GM21423 (cell line): Measurements from ENCODE around the gene CROCC2.

Experiments
- ATAC-seq: cut with Tn5 transposase; IDR thresholded peaks from one replicate; pipeline ENCODE4 v1.9.1; 2021; ENCODE audit warnings: mild to moderate bottlenecking, moderate library complexity; ENCODE audit not compliant: unreplicated experiment

CROCC2 gene

GRCh38 chr2:241009191-241009590 is 103.1 kb downstream of the CROCC2 start:
- ATAC-seq = no peak

DNA sequence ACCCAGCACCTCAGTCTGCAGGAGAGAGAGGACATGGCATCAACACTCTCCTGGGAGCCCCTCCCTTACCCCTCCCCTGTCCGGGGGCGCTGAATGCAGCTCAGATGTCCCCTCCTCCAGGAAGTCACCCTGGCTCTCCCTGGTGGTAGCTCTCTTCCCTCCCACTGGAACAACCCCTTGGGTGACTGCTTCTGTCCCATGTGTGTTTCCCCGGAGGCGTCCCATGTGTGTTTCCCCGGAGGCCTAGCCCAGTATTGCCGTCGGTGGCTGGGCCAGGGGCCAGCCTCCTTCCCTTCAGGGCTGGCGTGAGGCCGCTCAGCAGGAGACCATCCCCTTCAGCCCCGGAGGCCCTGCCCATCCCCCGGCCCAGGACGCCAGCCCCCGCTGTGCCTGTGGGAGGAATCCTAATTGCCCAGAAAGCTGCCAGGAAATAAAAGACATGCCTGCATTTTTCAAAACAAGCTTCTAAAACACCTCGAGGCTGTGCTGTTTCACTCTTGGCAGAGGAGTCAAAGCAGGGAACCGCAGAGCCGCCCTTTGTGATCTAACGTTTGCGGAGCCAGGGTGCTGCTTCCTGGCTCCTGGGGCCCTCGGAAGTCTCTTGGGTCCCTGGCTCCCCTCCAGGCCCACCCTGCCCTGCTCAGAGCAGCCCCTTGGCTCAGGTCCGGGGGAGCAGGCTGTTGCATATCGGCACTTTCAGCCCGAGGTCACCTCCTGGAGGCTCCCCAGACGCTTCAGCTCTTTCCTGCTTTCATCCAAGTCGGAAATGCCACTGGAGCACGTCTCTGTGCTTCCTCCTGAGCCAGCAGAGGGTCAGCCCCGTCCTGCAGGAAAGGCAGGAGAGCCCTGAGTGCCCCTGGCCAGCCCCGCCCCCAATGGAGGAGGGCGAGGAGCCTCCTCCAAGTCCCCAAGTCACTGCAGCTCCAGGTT is 103.7 kb downstream of the CROCC2 start:
- ATAC-seq = no peak

DNA sequence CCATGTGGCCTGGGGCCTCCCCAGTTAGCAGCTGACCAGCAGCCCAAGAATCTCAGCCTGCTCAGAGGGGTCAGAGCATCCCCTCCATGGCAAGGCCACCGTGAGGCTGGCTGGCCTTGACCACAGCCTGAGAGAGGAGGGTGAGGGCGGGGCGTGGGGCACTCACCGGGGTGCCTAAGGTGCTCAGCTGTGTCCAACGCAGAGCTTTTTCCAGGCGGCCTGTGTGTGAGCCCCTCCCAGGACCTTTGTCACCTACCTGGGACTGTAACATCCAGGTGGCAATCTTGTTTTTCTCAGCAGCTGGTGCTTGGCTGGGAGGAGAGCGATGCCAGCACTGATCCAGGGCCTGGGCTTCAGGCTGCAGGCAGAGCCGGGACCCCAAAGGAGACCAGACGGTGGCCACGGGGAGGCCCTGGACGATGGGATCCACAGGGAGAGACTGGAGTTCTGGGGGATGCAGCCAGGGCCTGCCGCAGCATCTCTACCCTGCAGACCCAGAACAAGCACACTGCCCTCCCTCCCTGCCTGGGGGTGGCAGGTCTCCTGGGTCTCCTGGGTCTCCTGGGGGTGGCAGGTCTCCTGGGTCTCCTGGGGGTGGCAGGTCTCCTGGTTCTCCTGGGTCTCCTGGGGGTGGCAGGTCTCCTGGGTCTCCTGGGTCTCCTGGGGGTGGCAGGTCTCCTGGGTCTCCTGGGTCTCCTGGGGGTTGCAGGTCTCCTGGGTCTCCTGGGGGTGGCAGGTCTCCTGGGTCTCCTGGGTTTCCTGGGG is 104.6 kb downstream of the CROCC2 start:
- no peak for ATAC-seq

- ATAC-seq = no peak
Measured at GRCh38 chr2:241011296-241011600, 105.1 kb downstream of the CROCC2 start.

DNA sequence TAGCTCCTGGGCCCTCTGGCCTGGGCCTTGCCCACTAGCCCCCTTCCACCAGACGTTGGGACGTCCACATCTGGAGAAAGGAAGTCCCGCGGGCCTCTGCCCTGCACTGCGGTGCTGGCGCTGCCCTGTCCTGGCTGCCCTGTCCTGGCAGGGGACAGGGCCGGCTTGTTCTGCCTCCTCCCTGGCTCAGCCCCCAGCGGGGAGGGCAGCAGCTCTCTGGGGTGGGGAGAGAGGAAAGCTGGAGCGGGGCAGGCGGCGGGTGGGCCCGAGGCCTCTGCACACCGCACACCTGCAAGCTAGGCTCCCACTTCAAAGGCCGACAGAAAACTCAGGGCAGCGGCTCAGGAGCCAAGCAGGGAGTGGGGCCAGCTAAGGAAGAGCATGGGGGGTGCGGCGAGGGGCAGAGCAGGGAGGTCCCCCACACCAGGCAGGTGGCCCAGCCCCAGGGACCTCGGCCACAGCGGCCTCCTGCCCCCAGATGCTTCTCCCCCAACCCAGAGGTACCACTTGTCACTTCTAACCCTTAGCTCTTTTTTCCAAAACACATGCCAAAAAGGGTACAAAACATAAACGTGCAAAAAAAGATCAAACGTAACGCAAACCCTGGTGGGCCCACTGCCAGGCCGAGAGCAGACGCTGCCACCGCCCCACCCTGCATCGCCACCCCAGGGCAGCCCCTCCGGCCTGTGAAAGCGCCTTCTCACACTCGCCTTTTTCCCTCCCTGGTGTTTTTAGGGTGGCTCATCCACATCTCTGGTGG is 105.8 kb downstream of the CROCC2 start:
- no peak for ATAC-seq

DNA sequence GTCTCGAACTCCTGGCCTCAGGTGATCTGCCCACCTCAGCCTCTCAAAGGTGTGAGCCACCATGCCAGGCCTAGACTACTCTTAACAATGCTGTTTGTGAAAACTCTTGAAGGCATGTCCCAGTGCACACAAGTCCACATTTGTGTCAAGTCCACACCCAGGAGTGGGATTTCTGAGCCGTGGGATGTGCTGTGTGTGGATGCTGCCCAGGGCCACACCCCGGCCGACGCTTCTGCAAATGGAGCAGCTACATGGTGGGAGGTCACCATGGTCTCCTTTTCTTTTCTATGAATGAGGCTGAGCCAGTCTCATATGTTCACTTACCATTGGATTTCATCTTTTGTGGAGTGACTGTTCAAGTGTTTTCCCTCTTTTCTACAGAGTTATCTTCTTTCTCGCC is 108.1 kb downstream of the CROCC2 start:
- ATAC-seq = no peak

DNA sequence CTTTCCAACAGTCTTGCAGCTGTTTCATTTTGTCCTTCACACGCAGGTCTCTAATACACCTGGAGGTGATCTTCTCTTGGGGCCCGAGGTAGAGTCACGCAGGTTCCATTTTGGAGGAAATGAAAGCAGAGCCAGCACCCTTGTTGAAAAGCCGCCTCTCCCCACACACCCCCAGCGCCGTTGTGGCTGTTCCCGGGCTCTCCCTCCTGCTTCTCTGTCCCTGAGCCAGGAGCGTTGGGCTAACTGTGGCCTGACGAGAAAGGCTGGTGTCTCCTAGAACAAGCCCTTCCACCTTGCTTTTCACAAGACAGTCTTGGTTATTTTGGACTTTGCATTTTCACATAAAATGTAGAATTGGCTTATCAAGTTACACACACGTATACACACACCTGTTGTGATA is 108.6 kb downstream of the CROCC2 start:
- no peak for ATAC-seq

- no peak for ATAC-seq
Measured at GRCh38 chr2:241015439-241015838, 109.3 kb downstream of the CROCC2 start.

DNA sequence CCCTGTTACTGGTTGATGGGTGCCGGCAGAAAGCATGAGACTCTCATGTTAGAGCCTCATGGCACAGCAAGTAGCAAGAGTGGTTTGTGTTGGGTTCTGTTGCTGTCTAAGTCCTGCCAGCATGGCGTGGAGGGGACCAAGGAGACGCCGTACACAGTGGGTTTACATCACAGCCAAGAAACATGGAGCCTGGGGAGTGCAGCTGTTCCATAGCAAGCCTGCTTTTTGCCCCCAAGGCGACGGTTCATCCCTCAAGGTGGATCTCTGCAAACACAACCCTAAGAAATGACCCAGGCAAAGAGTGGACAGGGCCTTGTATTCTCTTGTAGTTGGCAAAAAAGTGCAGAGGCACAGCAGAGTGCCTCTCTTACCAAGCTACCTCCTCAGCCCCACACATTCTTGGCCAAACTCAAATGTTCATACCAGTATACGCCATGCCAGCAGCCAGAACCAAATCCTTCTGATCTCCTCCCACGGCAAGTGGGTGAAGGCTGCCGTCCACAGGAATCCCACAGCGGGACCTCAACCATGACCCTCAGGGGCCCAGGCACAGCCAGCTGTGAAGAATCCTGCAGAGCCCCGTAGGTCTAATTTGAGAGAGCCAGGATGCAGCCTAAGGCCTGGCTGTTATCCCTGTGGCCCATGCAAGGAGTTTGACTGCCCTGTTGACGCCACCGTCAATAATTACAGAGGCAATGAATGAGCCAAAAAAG is 111.2 kb downstream of the CROCC2 start:
- ATAC-seq = no peak

DNA sequence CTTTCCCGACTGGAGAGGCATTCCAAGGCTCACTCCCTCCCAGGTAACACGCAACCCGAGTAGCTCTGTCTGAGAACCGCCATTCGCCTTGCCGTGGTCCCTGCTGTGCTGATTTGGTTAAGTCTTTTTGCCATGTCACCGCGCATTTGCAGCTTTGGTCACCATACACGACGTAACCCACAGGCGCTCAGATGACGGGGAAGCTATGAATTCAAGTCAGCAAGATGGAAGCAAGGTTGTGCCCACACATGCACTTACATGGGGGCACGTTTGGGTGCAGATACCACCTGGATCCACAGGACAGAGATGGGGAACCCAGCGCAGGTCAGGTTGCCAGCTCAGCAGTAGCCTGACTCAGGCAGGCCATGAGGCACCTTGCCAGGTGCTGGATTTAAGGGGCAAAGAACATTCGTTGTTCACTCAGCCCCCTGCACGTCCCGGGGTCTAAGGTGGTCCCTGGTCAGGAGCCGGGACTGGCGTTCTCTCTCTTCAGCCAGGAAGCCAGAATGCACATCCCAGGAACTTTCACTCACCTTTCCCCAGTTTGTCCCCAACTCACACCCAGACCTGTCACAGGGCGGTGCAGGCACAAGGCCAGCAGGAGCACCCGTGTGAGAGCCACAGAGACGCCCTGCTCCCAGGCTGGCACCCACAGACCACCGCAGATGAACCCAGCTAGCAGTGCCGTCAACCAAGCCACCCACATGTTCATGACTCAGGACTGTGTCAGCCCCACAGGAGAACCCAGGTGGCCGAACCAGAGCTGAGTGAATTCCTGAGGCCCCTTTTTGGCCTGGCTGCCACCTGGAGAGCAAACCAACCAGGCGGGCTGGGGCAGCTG is 112.1 kb downstream of the CROCC2 start:
- ATAC-seq = no peak

DNA sequence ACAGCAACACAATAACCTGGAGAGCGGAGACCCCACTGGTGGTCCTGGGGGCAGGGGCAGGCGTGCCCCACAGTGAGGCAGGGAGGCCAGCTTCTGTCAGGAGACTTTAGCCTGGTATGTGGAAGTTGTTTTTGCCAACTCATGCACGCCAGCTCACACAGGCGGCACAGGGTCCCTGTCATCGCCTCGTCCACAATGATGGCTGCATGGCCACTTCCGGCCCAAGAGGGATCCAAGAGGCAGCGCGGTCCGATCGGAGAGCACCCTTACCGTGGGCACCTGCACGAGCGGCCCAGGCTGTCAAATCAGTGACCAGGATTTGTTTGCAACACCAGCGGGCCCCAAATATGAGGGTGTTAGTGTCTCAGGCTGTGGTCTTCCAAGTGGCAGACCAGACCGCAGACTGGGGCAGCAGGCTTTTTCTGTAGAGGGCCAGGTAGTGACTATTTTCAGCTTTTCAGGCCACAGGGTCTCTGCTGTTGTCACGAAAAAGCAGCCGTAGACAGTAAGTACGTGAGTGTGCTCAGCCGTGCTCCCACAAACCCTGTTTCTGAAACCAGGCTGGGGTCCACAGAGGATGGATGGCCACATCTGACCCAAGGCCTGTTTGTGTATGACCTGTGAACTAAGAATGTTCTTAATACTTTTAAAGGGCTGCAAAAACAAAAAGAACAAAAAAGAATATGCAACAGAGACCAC is 113.5 kb downstream of the CROCC2 start:
- no peak for ATAC-seq

GRCh38 chr2:241020201-241020600 is 114.1 kb downstream of the CROCC2 start:
- no peak for ATAC-seq

DNA sequence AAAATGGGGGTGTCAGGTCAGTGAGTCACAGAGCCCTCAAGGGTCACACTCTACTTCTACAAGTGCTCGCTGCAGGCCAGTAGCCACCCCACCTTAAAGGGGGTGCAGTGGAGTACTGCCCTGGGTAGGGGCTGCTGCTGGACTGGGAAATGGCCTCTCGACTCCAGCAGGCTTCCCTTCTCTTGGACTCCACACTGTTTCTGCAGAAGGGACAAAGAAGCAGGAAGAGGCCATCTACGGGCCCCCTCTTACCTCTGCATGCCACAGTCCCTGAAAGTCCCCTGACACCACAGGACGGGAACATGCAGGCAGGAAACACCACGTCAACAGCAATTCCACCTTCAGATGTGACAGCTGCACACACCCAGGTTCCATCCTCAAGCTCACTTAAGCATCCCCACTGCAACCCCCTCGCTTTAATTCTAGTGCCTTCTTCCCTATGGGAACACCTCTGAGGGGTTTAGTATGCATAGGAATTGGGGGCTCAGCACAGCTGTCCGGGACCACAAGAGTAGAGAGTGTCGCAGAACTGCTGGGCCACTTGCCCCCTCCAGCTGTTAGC is 114.6 kb downstream of the CROCC2 start:
- no peak for ATAC-seq

GRCh38 chr2:241025639-241026038 is 119.5 kb downstream of the CROCC2 start:
- ATAC-seq = no peak

DNA sequence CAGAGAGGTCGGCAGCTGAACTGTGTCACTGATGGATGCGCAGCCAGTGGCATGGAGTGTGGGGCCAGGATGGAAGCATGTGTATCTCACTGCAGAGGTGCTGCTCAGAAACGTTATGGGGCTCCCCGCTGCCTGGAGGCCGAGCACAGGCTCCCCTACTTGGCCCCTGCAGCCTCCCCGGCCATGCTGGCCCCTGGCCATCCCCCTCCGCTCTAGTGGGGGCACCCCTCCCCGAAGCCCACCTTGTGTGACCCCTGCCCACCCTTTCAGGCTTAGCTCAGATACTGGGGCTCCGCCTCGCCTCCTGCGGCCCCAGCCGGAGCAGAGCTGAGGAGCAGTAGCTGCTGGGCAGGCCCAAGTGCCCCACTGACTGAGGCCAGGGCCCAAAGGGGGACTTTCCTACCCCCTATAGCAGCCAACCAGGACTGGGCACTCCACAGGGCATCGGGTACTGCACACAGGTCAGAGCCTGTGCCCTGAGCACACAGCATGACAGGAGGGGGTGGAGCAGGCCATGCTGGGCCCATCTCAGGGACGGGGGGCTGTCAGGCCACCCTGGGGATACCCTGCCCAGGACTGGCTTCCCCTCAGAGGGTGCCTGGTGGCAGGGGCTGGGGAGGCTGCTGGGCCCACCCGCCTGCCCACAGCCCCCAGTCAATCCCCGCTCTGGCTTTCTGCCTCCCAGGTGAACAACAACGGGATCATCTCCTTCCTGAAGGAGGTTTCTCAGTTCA is 123.6 kb downstream of the CROCC2 start:
- ATAC-seq = no peak

- no peak for ATAC-seq
Measured at GRCh38 chr2:241030333-241030680, 124.2 kb downstream of the CROCC2 start.

- ATAC-seq = no peak
Measured at GRCh38 chr2:241030883-241031282, 124.7 kb downstream of the CROCC2 start.

GRCh38 chr2:241031436-241032165 is 125.5 kb downstream of the CROCC2 start:
- ATAC-seq = no peak
